ENCODE measurements around the gene KLHL21. TPM values are rescaled to one million over a fixed set of nuclear protein-coding genes. Genes with fewer than 3 reads are reported as not detected.

Gene KLHL21, protein sequence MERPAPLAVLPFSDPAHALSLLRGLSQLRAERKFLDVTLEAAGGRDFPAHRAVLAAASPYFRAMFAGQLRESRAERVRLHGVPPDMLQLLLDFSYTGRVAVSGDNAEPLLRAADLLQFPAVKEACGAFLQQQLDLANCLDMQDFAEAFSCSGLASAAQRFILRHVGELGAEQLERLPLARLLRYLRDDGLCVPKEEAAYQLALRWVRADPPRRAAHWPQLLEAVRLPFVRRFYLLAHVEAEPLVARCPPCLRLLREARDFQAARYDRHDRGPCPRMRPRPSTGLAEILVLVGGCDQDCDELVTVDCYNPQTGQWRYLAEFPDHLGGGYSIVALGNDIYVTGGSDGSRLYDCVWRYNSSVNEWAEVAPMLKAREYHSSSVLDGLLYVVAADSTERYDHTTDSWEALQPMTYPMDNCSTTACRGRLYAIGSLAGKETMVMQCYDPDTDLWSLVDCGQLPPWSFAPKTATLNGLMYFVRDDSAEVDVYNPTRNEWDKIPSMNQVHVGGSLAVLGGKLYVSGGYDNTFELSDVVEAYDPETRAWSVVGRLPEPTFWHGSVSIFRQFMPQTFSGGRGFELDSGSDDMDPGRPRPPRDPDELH
- 10 to 100 TPM; 38.4 to 60.0 TPM for total RNA-seq

DNA sequence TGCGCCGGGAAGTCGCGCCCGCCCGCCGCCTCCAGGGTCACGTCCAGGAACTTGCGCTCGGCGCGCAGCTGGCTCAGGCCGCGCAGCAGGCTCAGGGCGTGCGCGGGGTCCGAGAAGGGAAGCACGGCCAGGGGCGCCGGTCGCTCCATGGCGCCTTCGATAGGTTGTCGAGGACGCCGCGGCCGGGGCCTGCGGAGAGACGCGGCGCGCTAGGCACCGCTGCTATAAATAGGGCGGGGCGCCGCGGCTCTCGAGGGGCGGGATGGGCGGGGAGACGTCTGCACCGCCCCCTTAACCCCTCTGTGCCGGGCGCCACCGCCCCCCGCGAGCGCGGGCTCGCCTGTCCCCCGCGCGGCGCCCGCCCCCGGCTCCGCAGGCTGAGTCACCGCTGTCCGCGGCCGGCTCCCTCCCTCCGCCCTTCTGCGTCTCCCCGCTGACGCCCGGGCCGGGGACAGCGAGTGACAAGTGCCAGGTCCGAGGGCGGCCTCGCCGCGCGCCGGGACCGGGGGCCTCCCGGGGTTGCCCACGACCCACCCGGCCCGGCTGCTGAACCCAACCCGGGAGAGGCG is at the start of gene KLHL21:
Gene KLHL21, minus strand, starts transcription at position 201 of the 569 bp plus-strand sequence. Its CDS starts 52 bp downstream, at position 149.
- TF ChIP-seq, protein P1, sequence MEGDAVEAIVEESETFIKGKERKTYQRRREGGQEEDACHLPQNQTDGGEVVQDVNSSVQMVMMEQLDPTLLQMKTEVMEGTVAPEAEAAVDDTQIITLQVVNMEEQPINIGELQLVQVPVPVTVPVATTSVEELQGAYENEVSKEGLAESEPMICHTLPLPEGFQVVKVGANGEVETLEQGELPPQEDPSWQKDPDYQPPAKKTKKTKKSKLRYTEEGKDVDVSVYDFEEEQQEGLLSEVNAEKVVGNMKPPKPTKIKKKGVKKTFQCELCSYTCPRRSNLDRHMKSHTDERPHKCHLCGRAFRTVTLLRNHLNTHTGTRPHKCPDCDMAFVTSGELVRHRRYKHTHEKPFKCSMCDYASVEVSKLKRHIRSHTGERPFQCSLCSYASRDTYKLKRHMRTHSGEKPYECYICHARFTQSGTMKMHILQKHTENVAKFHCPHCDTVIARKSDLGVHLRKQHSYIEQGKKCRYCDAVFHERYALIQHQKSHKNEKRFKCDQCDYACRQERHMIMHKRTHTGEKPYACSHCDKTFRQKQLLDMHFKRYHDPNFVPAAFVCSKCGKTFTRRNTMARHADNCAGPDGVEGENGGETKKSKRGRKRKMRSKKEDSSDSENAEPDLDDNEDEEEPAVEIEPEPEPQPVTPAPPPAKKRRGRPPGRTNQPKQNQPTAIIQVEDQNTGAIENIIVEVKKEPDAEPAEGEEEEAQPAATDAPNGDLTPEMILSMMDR (IDR thresholded peaks at IDR 0.05), result peak in 1 of 7 experiments; percentile 29
- TF ChIP-seq POLR2A (IDR thresholded peaks at IDR 0.05), result peak; percentile 83 to 92 (median 86)
- peak; percentile 88 to 92 (median 90) for DNase-seq
- H3K9me3 ChIP-seq, result no peaks in the 10 kb centered on the region
- peak within 1 kb of the TSS; percentile 53 to 75 for H3K4me3 ChIP-seq
- peaks cover 48% of the 10 kb centered on the region for H3K4me1 ChIP-seq
- peak within 1 kb of the TSS; percentile 86 to 99 (median 96) for H3K27ac ChIP-seq
- peaks cover 0 to 2% of the 10 kb centered on the region in 2 donors for H3K36me3 ChIP-seq (replicated peaks in 1 of 2; ENCODE audit: insufficient read depth in 1 of 2, low read depth in 2 of 2)
- WGBS, 2 donors, result 0% methylated on average over 2 to 59 of the region's 84 CpGs
- intact Hi-C loops (cut with DNase I), result no loop called here
- H3K27me3 ChIP-seq, result no peaks in the 10 kb centered on the region
- ATAC-seq, result peak; percentile 73

DNA sequence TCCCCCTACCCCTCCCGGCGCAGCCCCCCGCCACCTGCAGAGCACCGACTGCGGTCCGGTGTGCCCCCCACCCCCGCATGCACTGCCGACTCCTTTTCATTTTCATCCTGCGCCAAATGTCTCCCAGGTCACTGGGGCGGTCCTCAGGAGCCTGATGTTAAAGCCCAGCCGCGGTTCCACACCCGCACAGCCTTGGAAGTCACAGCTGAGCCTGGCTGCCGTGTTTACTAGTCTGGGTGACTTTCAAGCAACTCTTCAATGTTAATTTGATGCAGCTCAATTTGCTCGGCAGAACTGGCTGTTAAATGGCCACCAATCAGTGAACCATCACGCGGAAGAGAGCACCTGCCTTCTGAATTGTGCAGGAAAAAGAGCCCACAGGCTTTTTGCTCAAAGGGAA is 49.2 kb upstream of the KLHL21 start:
- Histone ChIP-seq H3K27ac (no peak overlapping the region), H3K4me3 (no peak overlapping the region), H3K4me1 (no peaks in the 10 kb centered on the region), H3K9me3 (no peaks in the 10 kb centered on the region), H3K27me3 (no peaks in the 10 kb centered on the region), H3K36me3 (replicated peaks in 1 of 2; ENCODE audit: insufficient read depth in 1 of 2, low read depth in 2 of 2) (peaks cover 0 to 8% of the 10 kb centered on the region in 2 donors)
- WGBS, 2 donors, result 74 to 87% methylated on average over 13 to 15 of the region's 17 CpGs
- TF ChIP-seq POLR2A (IDR thresholded peaks at IDR 0.05), result no peak
- TF ChIP-seq, protein P1 (IDR thresholded peaks at IDR 0.05), result no peak
- intact Hi-C loops (cut with DNase I), result no loop called here
- ATAC-seq (no peak), DNase-seq (no peak)

DNA sequence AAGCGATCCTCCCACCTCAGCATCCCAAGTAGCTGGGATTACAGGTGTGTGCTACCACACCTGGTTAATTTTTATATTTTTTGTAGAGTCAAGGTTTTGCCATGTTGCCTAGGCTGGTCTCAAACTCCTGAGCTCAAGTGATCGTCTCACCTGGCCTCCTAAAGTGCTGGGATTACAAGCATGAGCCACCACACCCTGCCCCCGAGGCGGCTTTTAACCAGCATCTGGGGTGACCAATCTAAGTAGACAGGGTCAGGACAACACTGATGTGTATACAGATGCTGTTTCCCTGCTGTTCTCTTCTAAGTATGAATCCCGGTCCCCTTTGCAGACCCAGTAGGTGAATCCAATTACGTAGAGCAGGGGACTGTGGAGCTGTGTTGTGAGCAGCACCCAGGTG is 45.9 kb upstream of the KLHL21 start:
- Histone ChIP-seq H3K4me1 (no peaks in the 10 kb centered on the region), H3K27ac (no peak overlapping the region), H3K36me3 (replicated peaks in 1 of 2; ENCODE audit: insufficient read depth in 1 of 2, low read depth in 2 of 2) (peaks cover 0 to 4% of the 10 kb centered on the region in 2 donors), H3K27me3 (no peaks in the 10 kb centered on the region), H3K9me3 (no peaks in the 10 kb centered on the region), H3K4me3 (no peak overlapping the region)
- WGBS, 2 donors, result 84 to 92% methylated on average over 6 of the region's 6 CpGs
- DNase-seq, result no peak
- TF ChIP-seq POLR2A (IDR thresholded peaks at IDR 0.05), result no peak
- TF ChIP-seq, protein P1 (IDR thresholded peaks at IDR 0.05), result no peak
- intact Hi-C loops (cut with DNase I), result loop anchor here (10.0 kb wide), 1 partner anchor 164 kb away; no protein-coding TSS in a partner anchor
- ATAC-seq, result no peak

DNA sequence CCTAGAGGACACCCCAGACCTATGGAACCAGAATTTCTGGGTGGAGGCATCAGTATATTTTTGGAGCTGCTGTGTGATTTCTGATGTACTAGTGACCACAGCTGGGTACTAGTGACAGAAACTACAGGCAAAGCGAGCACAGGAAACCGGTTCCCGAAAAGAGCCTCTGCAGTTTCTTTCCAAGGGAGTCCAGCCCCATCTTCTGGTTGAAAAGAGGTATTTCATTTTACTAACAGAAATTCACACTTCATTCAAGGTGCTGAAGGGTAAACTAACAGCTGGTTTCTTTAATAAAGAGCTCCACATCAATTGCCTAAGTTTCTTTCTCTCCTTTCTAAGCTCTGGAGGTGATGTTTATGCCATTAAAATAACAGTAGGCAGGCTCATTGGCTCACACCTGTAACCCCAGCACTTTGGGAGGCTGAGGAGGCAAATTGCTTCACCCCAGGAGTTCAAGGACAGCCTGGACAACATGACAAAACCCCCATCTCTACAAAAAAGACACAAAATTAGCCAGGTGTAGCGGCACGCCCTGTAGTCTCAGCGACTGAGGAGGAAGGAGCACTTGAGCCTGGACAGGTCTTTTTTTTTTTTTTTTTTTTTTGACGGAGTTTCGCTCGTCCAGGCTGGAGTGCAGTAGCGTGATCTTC is 44.0 kb upstream of the KLHL21 start:
- DNase-seq, result peak; percentile 36 to 66 (median 48)
- peak; percentile 69 for ATAC-seq
- H3K27ac ChIP-seq, result no peak overlapping the region
- no peaks in the 10 kb centered on the region for H3K9me3 ChIP-seq
- intact Hi-C loops (cut with DNase I), result loop anchor here (10.0 kb wide), 1 partner anchor 162 kb away; no protein-coding TSS in a partner anchor
- H3K4me1 ChIP-seq, result no peaks in the 10 kb centered on the region
- H3K36me3 ChIP-seq (replicated peaks in 1 of 2; ENCODE audit: insufficient read depth in 1 of 2, low read depth in 2 of 2), result peaks cover 0 to 3% of the 10 kb centered on the region in 2 donors
- 37 to 61% methylated on average over 8 to 10 of the region's 10 CpGs for WGBS, 2 donors
- TF ChIP-seq, protein P1 (IDR thresholded peaks at IDR 0.05), result peak; percentile 27 to 77 (median 63)
- no peak for TF ChIP-seq POLR2A (IDR thresholded peaks at IDR 0.05)
- H3K27me3 ChIP-seq, result no peaks in the 10 kb centered on the region
- H3K4me3 ChIP-seq, result no peak overlapping the region
